Loucy (cell line): ENCODE results near the gene PLAU.
A peak's percentile ranks its signal among the peaks of the same experiment; 100 is the strongest.

Experiments
- CTCF ChIP-seq: fragments of 200-600 bp; sonication (generic); conservative IDR thresholded peaks from 2 replicates; pipeline ENCODE4 v1.5.1; 2014; ENCODE audit warnings: mild to moderate bottlenecking, antibody characterized with exemption, low read length
- EZH2phosphoT487 ChIP-seq: fragments of 200-600 bp; IDR thresholded peaks from 2 replicates; pipeline ENCODE4 v1.6.1; 2018; ENCODE audit warnings: antibody characterized with exemption, mild to moderate bottlenecking, moderate library complexity, borderline replicate concordance

- peak; percentile 36 for TF ChIP-seq CTCF
- TF ChIP-seq EZH2phosphoT487 = no peak
Measured at GRCh38 chr10:73872190-73872710, 38.7 kb upstream of the PLAU start.
